IMR-90 (cell line): Measurements from ENCODE around the gene THADA. TPM values are rescaled to one million over a fixed set of nuclear protein-coding genes. Genes with fewer than 3 reads are reported as not detected.
"Not testable (repeated sequence)": the region's sequence is repeated elsewhere in the genome, so short reads cannot be mapped to it uniquely, and the experiment has no call there.

Source experiments
- ATAC-seq: fragments of 200-7000 bp; cut with Tn5 transposase; 2 replicates; pipeline ENCODE4 v1.9.1; 2020; ENCODE audit warnings: low read depth, mild to moderate bottlenecking, moderate library complexity
- BruUV-seq: library from RNA; stranded (reverse); fragments of 400-500 nt; replicated peaks from 2 replicates; lab custom pipeline; 2021; lab: Mats Ljungman, UMichigan
- CTCF ChIA-PET: fragments of 300-600 bp; formaldehyde crosslinking; extraction: SDS; loops from one replicate; lab custom pipeline; 2021; ENCODE audit warnings: antibody characterized with exemption; lab: Yijun Ruan, JAX
- POLR2A ChIA-PET: fragments of 300-600 bp; sonication (Branson Sonifier 250); formaldehyde crosslinking; loops from one replicate; lab custom pipeline; 2022; ENCODE audit warnings: antibody characterized with exemption; ENCODE audit not compliant: unreplicated experiment; lab: Charles Lee
- DNase-seq: peaks from one replicate; pipeline ENCODE4 v3.0.0; 2013
- H2AFZ ChIP-seq: replicated peaks from 2 replicates; pipeline ENCODE3; 2013; ENCODE audit warnings: low read length, mild to moderate bottlenecking; ENCODE audit not compliant: poor library complexity
- H2AK5ac ChIP-seq: 2 replicates; pipeline ENCODE4 v1.6.1; 2013; ENCODE audit warnings: low read depth, low read length, inconsistent platforms
- H2AK9ac ChIP-seq: replicated peaks from 2 replicates; pipeline ENCODE3; 2013; ENCODE audit warnings: mild to moderate bottlenecking, low read depth, low read length, moderate library complexity; ENCODE audit not compliant: poor library complexity
- H2BK120ac ChIP-seq: 2 replicates; pipeline ENCODE4 v1.6.1; 2013; ENCODE audit warnings: low read depth, low read length, inconsistent platforms
- H2BK15ac ChIP-seq: 3 replicates; pipeline ENCODE4 v1.6.1; 2013; ENCODE audit warnings: low read depth, low read length, inconsistent platforms
- H2BK20ac ChIP-seq: 2 replicates; pipeline ENCODE4 v1.6.1; 2013; ENCODE audit warnings: low read depth, mild to moderate bottlenecking, inconsistent platforms, low read length, moderate library complexity
- H2BK5ac ChIP-seq: 2 replicates; pipeline ENCODE4 v1.6.1; 2013; ENCODE audit warnings: mild to moderate bottlenecking, low read depth, low read length, inconsistent platforms; ENCODE audit not compliant: poor library complexity, severe bottlenecking
- H3K14ac ChIP-seq: replicated peaks from 2 replicates; pipeline ENCODE4 v1.6.1; 2013; ENCODE audit warnings: low read depth, low read length, inconsistent platforms
- H3K18ac ChIP-seq: 2 replicates; pipeline ENCODE4 v1.6.1; 2013; ENCODE audit warnings: low read depth, low read length, control low read depth
- H3K23ac ChIP-seq: 2 replicates; pipeline ENCODE4 v1.6.1; 2013; ENCODE audit warnings: low read depth, low read length, inconsistent platforms
- H3K27ac ChIP-seq: 2 replicates; pipeline ENCODE4 v1.5.1; 2013; ENCODE audit warnings: mild to moderate bottlenecking, control low read depth, low read length; ENCODE audit not compliant: insufficient read depth
- H3K27me3 ChIP-seq: 2 replicates; pipeline ENCODE4 v1.6.1; 2013; ENCODE audit warnings: low read length; ENCODE audit not compliant: control insufficient read depth, insufficient read depth
- H3K36me3 ChIP-seq: 2 replicates; pipeline ENCODE4 v1.6.1; 2013; ENCODE audit warnings: low read length, mixed read lengths; ENCODE audit not compliant: control insufficient read depth, insufficient read depth
- H3K4ac ChIP-seq: 2 replicates; pipeline ENCODE4 v1.6.1; 2013; ENCODE audit warnings: low read depth, low read length, inconsistent platforms
- H3K4me1 ChIP-seq: 2 replicates; pipeline ENCODE4 v1.6.1; 2013; ENCODE audit warnings: low read length, mixed read lengths; ENCODE audit not compliant: control insufficient read depth, insufficient read depth
- H3K4me2 ChIP-seq: 2 replicates; pipeline ENCODE4 v1.6.1; 2013; ENCODE audit warnings: low read depth, mild to moderate bottlenecking, control low read depth, low read length, moderate library complexity
- H3K4me3 ChIP-seq: 2 replicates; pipeline ENCODE4 v1.5.1; 2013; ENCODE audit warnings: low read depth, mild to moderate bottlenecking, control low read depth, low read length, moderate library complexity; ENCODE audit not compliant: insufficient read depth
- H3K56ac ChIP-seq: 2 replicates; pipeline ENCODE4 v1.6.1; 2013; ENCODE audit warnings: low read length, inconsistent platforms; ENCODE audit not compliant: insufficient read depth; ENCODE audit errors: extremely low read depth
- H3K79me1 ChIP-seq, 2 experiments: 2 replicates each; pipeline ENCODE4 v1.6.1; 2013; ENCODE audit warnings: low read length in 2 of 2, inconsistent platforms in 1 of 2, low read depth in 1 of 2
- H3K9ac ChIP-seq: 2 replicates; pipeline ENCODE4 v1.6.1; 2013; ENCODE audit warnings: low read depth, low read length, control low read depth
- H3K9me1 ChIP-seq: 2 replicates; pipeline ENCODE4 v1.6.1; 2013; ENCODE audit warnings: low read length, inconsistent platforms; ENCODE audit not compliant: insufficient read depth
- H3K9me3 ChIP-seq: 2 replicates; pipeline ENCODE4 v1.6.1; 2013; ENCODE audit warnings: low read length; ENCODE audit not compliant: control insufficient read depth, insufficient read depth
- H4K20me1 ChIP-seq: 2 replicates; pipeline ENCODE4 v1.6.1; 2013; ENCODE audit warnings: low read length, inconsistent platforms; ENCODE audit not compliant: insufficient read depth
- H4K5ac ChIP-seq: 2 replicates; pipeline ENCODE4 v1.6.1; 2013; ENCODE audit warnings: mild to moderate bottlenecking, low read depth, low read length, control low read depth
- H4K8ac ChIP-seq, 2 experiments: 2 replicates each; pipeline ENCODE4 v1.6.1; 2013; ENCODE audit warnings: low read depth in 2 of 2, low read length in 2 of 2, control low read depth in 1 of 2, inconsistent platforms in 1 of 2
- H4K91ac ChIP-seq: 2 replicates; pipeline ENCODE4 v1.6.1; 2013; ENCODE audit warnings: low read depth, low read length, inconsistent platforms; ENCODE audit not compliant: insufficient read depth
- WGBS, 2 experiments: methylation state at CpG; one replicate each; pipeline versions ENCODE4 v1.1.5 to v1.1.7; 2013; ENCODE audit warnings: missing lambda C conversion rate in 2 of 2; ENCODE audit not compliant: insufficient read length in 1 of 2; ENCODE audit errors: extremely low coverage in 2 of 2; 5-methylcytosine and 5-hydroxymethylcytosine counted together
- dilution Hi-C: fragments of 300-500 bp; cut with HindIII; formaldehyde crosslinking; loops from one replicate; pipeline ENCODE4 v1.14.3; 2018; ENCODE audit warnings: low sequenced_read_pairs; ENCODE audit not compliant: unreplicated experiment
- in situ Hi-C: fragments of 300-500 bp; cut with MboI; formaldehyde crosslinking; loops from 3 replicates; pipeline ENCODE4 v1.14.3; 2019; ENCODE audit warnings: low sequenced_read_pairs, inconsistent platforms, mixed read lengths
- intact Hi-C: fragments of 100-400 bp; cut with micrococcal nuclease; formaldehyde crosslinking; loops from 2 replicates; pipeline ENCODE4 v1.10.0; 2022
- polyA plus RNA-seq, 3 experiments: library from polyadenylated mRNA; depleted of rRNA; stranded (reverse); fragments of >200 nt; gene quantifications; 2 replicates each; pipeline ENCODE4 v1.2.3, GENCODE V29; 2012; ENCODE audit warnings: low replicate concordance in 1 of 3
- total RNA-seq: library from RNA; depleted of rRNA; stranded (reverse); fragments of >200 nt; gene quantifications from 2 replicates; pipeline ENCODE4 v1.2.3, GENCODE V29; 2012

THADA gene
- total and polyA plus RNA-seq, 2 of the 4 experiments (the other 2 are of a cell fraction), result 10.5 to 21.3 TPM

DNA sequence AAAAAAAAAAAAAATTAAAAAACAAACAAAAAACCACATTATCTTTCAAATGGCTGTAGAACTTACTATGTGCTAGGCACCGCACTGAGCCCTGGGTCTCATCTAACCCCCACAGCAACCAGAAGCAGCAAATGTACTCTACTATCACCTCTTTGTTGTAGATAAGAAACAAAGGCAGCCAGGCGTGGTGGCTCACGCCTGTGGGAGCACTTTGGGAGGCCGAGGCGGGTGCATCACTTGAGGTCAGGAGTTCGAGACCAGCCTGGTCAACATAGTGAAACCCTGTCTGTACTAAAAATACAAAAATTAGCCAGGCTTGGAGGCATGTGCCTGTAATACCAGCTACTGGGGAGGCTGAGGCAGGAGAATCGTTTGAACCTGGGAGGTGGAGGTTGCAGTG is 406.0 kb downstream of the THADA start:
- CTCF ChIA-PET, H3K18ac ChIP-seq, H2AK5ac ChIP-seq, POLR2A ChIA-PET, H2BK15ac ChIP-seq, H3K4ac ChIP-seq, ATAC-seq, H3K9ac ChIP-seq, in situ Hi-C loops, H3K4me3 ChIP-seq, dilution Hi-C loops, H3K36me3 ChIP-seq, H2BK5ac ChIP-seq, H2BK20ac ChIP-seq, H3K27me3 ChIP-seq, H3K9me3 ChIP-seq, H3K27ac ChIP-seq, H3K4me1 ChIP-seq, H2AK9ac ChIP-seq, intact Hi-C loops, H3K9me1 ChIP-seq, DNase-seq, H4K91ac ChIP-seq, BruUV-seq, H2AFZ ChIP-seq, H3K4me2 ChIP-seq, H3K56ac ChIP-seq, H3K14ac ChIP-seq, H2BK120ac ChIP-seq, H4K20me1 ChIP-seq, H4K5ac ChIP-seq, H3K79me1 ChIP-seq, H3K23ac ChIP-seq, H4K8ac ChIP-seq: not testable (repeated sequence)
- WGBS, 2 experiments, result no CpG with 5 or more reads among the region's 7 CpGs
